Neural crest cell (in vitro differentiated cells): ENCODE results near the gene MTHFSD. TPM values are rescaled to one million over a fixed set of nuclear protein-coding genes. Genes with fewer than 3 reads are reported as not detected.

ENCODE experiments used
- DNase-seq: peaks from one replicate; pipeline ENCODE4 v3.0.0; 2021; ENCODE audit warnings: low read depth, mixed read lengths, low spot score
- H3K27ac Mint-ChIP-seq: one replicate; pipeline ENCODE4 v1.8.0; 2021; ENCODE audit warnings: mild to moderate bottlenecking, mixed read lengths; ENCODE audit not compliant: unreplicated experiment
- H3K27me3 Mint-ChIP-seq: 2 replicates; pipeline ENCODE4 v1.8.0; 2021; ENCODE audit warnings: low read depth, mild to moderate bottlenecking, mixed read lengths
- H3K36me3 Mint-ChIP-seq: 2 replicates; pipeline ENCODE4 v1.8.0; 2021; ENCODE audit warnings: low read depth, mild to moderate bottlenecking, mixed read lengths
- H3K4me1 Mint-ChIP-seq: 2 replicates; pipeline ENCODE4 v1.8.0; 2021; ENCODE audit warnings: mixed read lengths
- H3K4me3 Mint-ChIP-seq: one replicate; pipeline ENCODE4 v1.8.0; 2021; ENCODE audit warnings: mild to moderate bottlenecking, mixed read lengths
- H3K9me3 Mint-ChIP-seq: 2 replicates; pipeline ENCODE4 v1.8.0; 2021; ENCODE audit warnings: mixed read lengths
- CTCF ChIP-seq: fragments of 200-600 bp; sonication (generic); conservative IDR thresholded peaks from 2 replicates; pipeline ENCODE4 v1.5.0; 2021; ENCODE audit warnings: antibody characterized with exemption, mild to moderate bottlenecking
- total RNA-seq: library from RNA; stranded (reverse); gene quantifications from 2 replicates; pipeline ENCODE4 v1.2.1, GENCODE V29; 2021

MTHFSD gene
- total RNA-seq, 1 donor from 2014 or later: 14.0 TPM

GRCh38 chr16:86505899-86506864, 48.9 kb downstream of the MTHFSD start:
- Mint-ChIP-seq H3K27ac (no peak overlapping the region), H3K27me3 (peaks cover 91% of the 10 kb centered on the region), H3K36me3 (no peaks in the 10 kb centered on the region), H3K4me3 (peak overlapping the region; percentile 71), H3K9me3 (no peaks in the 10 kb centered on the region), H3K4me1 (peaks cover 17% of the 10 kb centered on the region)
- TF ChIP-seq CTCF: no peak
- DNase-seq: no peak

- no peak for TF ChIP-seq CTCF
- no peak for DNase-seq
- peaks cover 17% of the 10 kb centered on the region for H3K4me1 Mint-ChIP-seq
- peak overlapping the region; percentile 56 for H3K4me3 Mint-ChIP-seq
- peaks cover 95% of the 10 kb centered on the region for H3K27me3 Mint-ChIP-seq
- H3K36me3 Mint-ChIP-seq: no peaks in the 10 kb centered on the region
- no peak overlapping the region for H3K27ac Mint-ChIP-seq
- no peaks in the 10 kb centered on the region for H3K9me3 Mint-ChIP-seq
Observed at GRCh38 chr16:86505185-86505898, 49.7 kb downstream of the MTHFSD start.

- no peak for TF ChIP-seq CTCF
- Mint-ChIP-seq H3K9me3 (no peaks in the 10 kb centered on the region), H3K27me3 (peaks cover 97% of the 10 kb centered on the region), H3K27ac (no peak overlapping the region), H3K4me1 (peaks cover 17% of the 10 kb centered on the region), H3K36me3 (no peaks in the 10 kb centered on the region), H3K4me3 (peak overlapping the region; percentile 56)
- DNase-seq: no peak
Observed at GRCh38 chr16:86504315-86505184, 50.5 kb downstream of the MTHFSD start.

GRCh38 chr16:86503830-86504229, 51.2 kb downstream of the MTHFSD start:
- DNase-seq: no peak
- H3K27ac Mint-ChIP-seq: no peak overlapping the region
- H3K9me3 Mint-ChIP-seq: no peaks in the 10 kb centered on the region
- peaks cover 17% of the 10 kb centered on the region for H3K4me1 Mint-ChIP-seq
- H3K36me3 Mint-ChIP-seq: no peaks in the 10 kb centered on the region
- H3K27me3 Mint-ChIP-seq: peaks cover 97% of the 10 kb centered on the region
- TF ChIP-seq CTCF: no peak
- no peak overlapping the region for H3K4me3 Mint-ChIP-seq
